ENCODE measurements around the gene ECHS1.

- TF ChIP-seq CTCF (IDR thresholded peaks at IDR 0.05) (no peak), POLR2A (IDR thresholded peaks at IDR 0.05) (no peak)
Observed at GRCh38 chr10:133377025-133377817, 4.1 kb upstream of the ECHS1 start.
